ENCODE data around the gene SLC12A5. TPM values are rescaled to one million over a fixed set of nuclear protein-coding genes. Genes with fewer than 3 reads are reported as not detected.

Gene SLC12A5
- total RNA-seq, 2 experiments from 2014 or later = 3.8 to 11.0 TPM

- POLR2A ChIA-PET = no interaction called here
- H2AFZ ChIP-seq (ENCODE audit: low read length) = no peak overlapping the region
- 0 out of 2 replicates have a peak, but pooled peaks cover 2% of the 10 kb centered on the region for H4K20me1 ChIP-seq (ENCODE audit: insufficient read depth, low read length)
- no peak overlapping the region for H3K4me2 ChIP-seq (ENCODE audit: low read length)
- no peaks in the 10 kb centered on the region for H3K36me3 ChIP-seq (ENCODE audit: insufficient read depth, low read length)
- no peaks in the 10 kb centered on the region for H3K9me2 ChIP-seq (ENCODE audit: insufficient read depth, low read length)
- CTCF ChIA-PET (ENCODE audit: unreplicated experiment) = no interaction called here
- H3K4me1 ChIP-seq (ENCODE audit: insufficient read depth, low read length, poor library complexity, severe bottlenecking) = peaks cover 13% of the 10 kb centered on the region
- no TSS peak for BruUV-seq (replicated peaks)
- no peaks in the 10 kb centered on the region for H3K79me2 ChIP-seq (ENCODE audit: insufficient read depth, low read depth, low read length)
- TF ChIP-seq EZH2phosphoT487 (IDR thresholded peaks at IDR 0.05; ENCODE audit: borderline replicate concordance, low read depth, low read length) = no peak
- TF ChIP-seq, protein P1, sequence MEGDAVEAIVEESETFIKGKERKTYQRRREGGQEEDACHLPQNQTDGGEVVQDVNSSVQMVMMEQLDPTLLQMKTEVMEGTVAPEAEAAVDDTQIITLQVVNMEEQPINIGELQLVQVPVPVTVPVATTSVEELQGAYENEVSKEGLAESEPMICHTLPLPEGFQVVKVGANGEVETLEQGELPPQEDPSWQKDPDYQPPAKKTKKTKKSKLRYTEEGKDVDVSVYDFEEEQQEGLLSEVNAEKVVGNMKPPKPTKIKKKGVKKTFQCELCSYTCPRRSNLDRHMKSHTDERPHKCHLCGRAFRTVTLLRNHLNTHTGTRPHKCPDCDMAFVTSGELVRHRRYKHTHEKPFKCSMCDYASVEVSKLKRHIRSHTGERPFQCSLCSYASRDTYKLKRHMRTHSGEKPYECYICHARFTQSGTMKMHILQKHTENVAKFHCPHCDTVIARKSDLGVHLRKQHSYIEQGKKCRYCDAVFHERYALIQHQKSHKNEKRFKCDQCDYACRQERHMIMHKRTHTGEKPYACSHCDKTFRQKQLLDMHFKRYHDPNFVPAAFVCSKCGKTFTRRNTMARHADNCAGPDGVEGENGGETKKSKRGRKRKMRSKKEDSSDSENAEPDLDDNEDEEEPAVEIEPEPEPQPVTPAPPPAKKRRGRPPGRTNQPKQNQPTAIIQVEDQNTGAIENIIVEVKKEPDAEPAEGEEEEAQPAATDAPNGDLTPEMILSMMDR (conservative IDR thresholded peaks at IDR 0.05; ENCODE audit: low read length) = no peak
- H3K9me3 ChIP-seq (ENCODE audit: low read length) = no peaks in the 10 kb centered on the region
- intact Hi-C loops (cut with micrococcal nuclease; ENCODE audit: unreplicated experiment) = no loop called here
- DNase-seq (ENCODE audit: low spot score) = no peak
- H3K27ac ChIP-seq (ENCODE audit: low read depth, low read length, poor library complexity, severe bottlenecking) = no peak overlapping the region
- H3K4me3 ChIP-seq (ENCODE audit: low read depth, low read length, poor library complexity, severe bottlenecking) = no peak overlapping the region
Measured at GRCh38 chr20:46010491-46011391, 18.3 kb upstream of the SLC12A5 start.

- DNase-seq (ENCODE audit: low spot score) = peak; percentile 65
- ChIA-PET CTCF (ENCODE audit: unreplicated experiment) (interaction anchor here (0.6 to 1.6 kb wide), 2 partner anchors 12 to 24 kb away, joined by 3 to 4 read pairs; no protein-coding TSS in a partner anchor), POLR2A (no interaction called here)
- Histone ChIP-seq H3K4me2 (ENCODE audit: low read length) (no peak overlapping the region), H4K20me1 (ENCODE audit: insufficient read depth, low read length) (no peaks in the 10 kb centered on the region), H3K27ac (ENCODE audit: low read depth, low read length, poor library complexity, severe bottlenecking) (no peak overlapping the region), H3K9me3 (ENCODE audit: low read length) (no peaks in the 10 kb centered on the region), H3K9me2 (ENCODE audit: insufficient read depth, low read length) (no peaks in the 10 kb centered on the region), H3K79me2 (ENCODE audit: insufficient read depth, low read depth, low read length) (no peaks in the 10 kb centered on the region), H3K4me3 (ENCODE audit: low read depth, low read length, poor library complexity, severe bottlenecking) (no peak overlapping the region), H3K36me3 (ENCODE audit: insufficient read depth, low read length) (no peaks in the 10 kb centered on the region), H2AFZ (ENCODE audit: low read length) (no peak overlapping the region), H3K4me1 (ENCODE audit: insufficient read depth, low read length, poor library complexity, severe bottlenecking) (peaks cover 9% of the 10 kb centered on the region)
- no TSS peak for BruUV-seq (replicated peaks)
- intact Hi-C loops (cut with micrococcal nuclease; ENCODE audit: unreplicated experiment) = no loop called here
- TF ChIP-seq, protein P1 (conservative IDR thresholded peaks at IDR 0.05; ENCODE audit: low read length) = peak; percentile 84
- no peak for TF ChIP-seq EZH2phosphoT487 (IDR thresholded peaks at IDR 0.05; ENCODE audit: borderline replicate concordance, low read depth, low read length)
Measured at GRCh38 chr20:46011631-46012482, 17.2 kb upstream of the SLC12A5 start.
